CD4-positive, alpha-beta T cell (primary cell): Measurements from ENCODE around the gene SOX15. TPM values are rescaled to one million over a fixed set of nuclear protein-coding genes. Genes with fewer than 3 reads are reported as not detected.

Experiments
- ATAC-seq: fragments of 200-7000 bp; cut with Tn5 transposase; one replicate; pipeline ENCODE4 v1.10.0; 2022; ENCODE audit warnings: mild to moderate bottlenecking; ENCODE audit not compliant: poor library complexity
- CTCF ChIA-PET: fragments of 350-600 bp; sonication (Branson Sonifier 250); formaldehyde crosslinking; loops from one replicate; lab custom pipeline; 2021; ENCODE audit warnings: antibody characterized with exemption, inconsistent platforms; lab: Charles Lee
- POLR2A ChIA-PET: fragments of 350-600 bp; sonication (Branson Sonifier 250); formaldehyde crosslinking; loops from one replicate; lab custom pipeline; 2021; ENCODE audit warnings: antibody characterized with exemption, inconsistent platforms; lab: Charles Lee
- DNase-seq, 14 experiments: peaks; one replicate each; pipeline ENCODE4 v3.0.0-alpha.2; 2013 to 2020; ENCODE audit warnings: mixed read lengths in 2 of 14
- H3K27ac ChIP-seq, 2 donors: one replicate each; pipeline versions ENCODE4 v1.5.1 to v1.7.0; 2013; ENCODE audit warnings: low read length in 2 of 2, low read depth in 1 of 2, mild to moderate bottlenecking in 1 of 2
- H3K27me3 ChIP-seq, 2 experiments: 1 replicate in 1 of 2; 2 replicates in 1 of 2; pipeline versions ENCODE4 v1.6.1 to v1.7.0; 2013; ENCODE audit warnings: low read length in 2 of 2, control low read depth in 1 of 2, mild to moderate bottlenecking in 1 of 2, moderate library complexity in 1 of 2; ENCODE audit not compliant: insufficient read depth in 2 of 2, control insufficient read depth in 1 of 2
- H3K36me3 ChIP-seq: one replicate; pipeline ENCODE4 v1.6.1; 2013; ENCODE audit warnings: low read length, control low read depth; ENCODE audit not compliant: insufficient read depth
- H3K4me1 ChIP-seq: one replicate; pipeline ENCODE4 v1.6.1; 2013; ENCODE audit warnings: low read length, control low read depth; ENCODE audit not compliant: insufficient read depth
- H3K4me3 ChIP-seq: one replicate; pipeline ENCODE4 v1.5.1; 2013; ENCODE audit warnings: mild to moderate bottlenecking, low read length, moderate library complexity
- H3K9me3 ChIP-seq, 2 experiments: 1 replicate in 1 of 2; 2 replicates in 1 of 2; pipeline versions ENCODE4 v1.6.1 to v1.7.0; 2013; ENCODE audit warnings: low read length in 2 of 2, mild to moderate bottlenecking in 2 of 2, control low read depth in 1 of 2, moderate library complexity in 1 of 2; ENCODE audit not compliant: control insufficient read depth in 1 of 2, insufficient read depth in 1 of 2
- H3K27ac Mint-ChIP-seq: one replicate; pipeline ENCODE4 v1.8.0; 2020; ENCODE audit warnings: mixed read lengths
- H3K27me3 Mint-ChIP-seq: one replicate; pipeline ENCODE4 v1.8.0; 2021; ENCODE audit warnings: mixed read lengths
- H3K36me3 Mint-ChIP-seq: one replicate; pipeline ENCODE4 v1.8.0; 2021; ENCODE audit warnings: low read depth, mixed read lengths
- H3K4me1 Mint-ChIP-seq: one replicate; pipeline ENCODE4 v1.8.0; 2021; ENCODE audit warnings: low read depth, mixed read lengths
- H3K4me3 Mint-ChIP-seq: one replicate; pipeline ENCODE4 v1.8.0; 2020; ENCODE audit warnings: mild to moderate bottlenecking, mixed read lengths
- H3K9me3 Mint-ChIP-seq: one replicate; pipeline ENCODE4 v1.8.0; 2020; ENCODE audit warnings: mixed read lengths
- intact Hi-C, 2 experiments: fragments of 100-400 bp; cut with DNase I in 1 of 2; cut with micrococcal nuclease in 1 of 2; formaldehyde crosslinking; loops; one replicate each; pipeline versions ENCODE4 v1.15.1 to v1.9.0; 2023 to 2025; cut with DNase I, micrococcal nuclease
- total RNA-seq, 174 experiments: library from RNA in 2 of 174; stranded (reverse) in 2 of 174; gene quantifications; one replicate each; pipeline ENCODE4 v1.2.3 and lab custom pipeline; 2021 to 2026
- TF ChIP-seq, protein P1 (sequence below): fragments of 200-600 bp; IDR thresholded peaks from one replicate; pipeline ENCODE4 v1.8.0; 2022; ENCODE audit warnings: antibody characterized with exemption, mild to moderate bottlenecking

Gene SOX15
- total RNA-seq, 2 experiments from 2014 or later, result 0.30 TPM; not detected in 1

DNA sequence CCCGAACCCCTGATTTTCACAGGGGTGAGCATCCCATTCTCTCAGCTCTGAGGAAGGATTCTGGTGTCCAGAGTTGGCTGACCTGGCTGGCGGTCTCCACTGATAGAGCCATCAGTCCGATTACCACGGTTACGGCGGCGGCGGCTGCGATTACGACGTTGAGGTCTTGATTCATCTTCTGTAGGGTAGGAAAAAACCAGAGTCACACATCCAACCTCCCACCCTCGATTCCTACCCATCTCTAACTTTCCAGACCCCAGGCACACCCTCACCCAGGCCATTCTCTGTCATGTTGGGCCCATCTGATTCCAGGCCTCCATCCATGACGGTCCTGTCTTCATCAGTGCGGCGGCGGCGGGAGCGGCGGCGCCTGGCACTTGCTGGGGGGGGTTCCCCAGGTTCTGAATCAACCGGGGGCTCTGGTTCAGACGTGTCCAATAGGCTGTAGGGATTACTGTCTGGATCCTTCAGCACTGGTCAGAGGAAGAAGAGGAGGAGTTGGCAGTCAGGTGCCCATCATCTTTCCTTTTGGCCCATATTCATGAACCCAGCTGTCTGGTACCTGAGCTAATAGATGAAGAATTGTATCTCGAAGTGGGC lies 2.6 kb upstream of the SOX15 start:
- Histone ChIP-seq H3K4me3 (no peak overlapping the region), H3K4me1 (peaks cover 14% of the 10 kb centered on the region), H3K36me3 (peaks cover 78% of the 10 kb centered on the region), H3K9me3 (no peaks in the 10 kb centered on the region), H3K27ac (no peak overlapping the region), H3K27me3 (no peaks in the 10 kb centered on the region)
- H3K36me3 Mint-ChIP-seq, result peaks cover 71% of the 10 kb centered on the region
- DNase-seq, result no peak
- no peaks in the 10 kb centered on the region for H3K4me1 Mint-ChIP-seq
- H3K27ac Mint-ChIP-seq, result no peak overlapping the region
- CTCF ChIA-PET, result interaction anchor here (1.3 kb wide), 1 partner anchor 22 kb away, joined by 4 read pairs; the partner anchor contains the start of gene FXR2
- intact Hi-C loops, result loop anchor here (5.0 kb wide), 2 partner anchors 155 to 315 kb away; partner anchors contain the start of genes FGF11 (in 1 of the 2) and TMEM102 (in 1 of the 2)
- TF ChIP-seq, protein P1, sequence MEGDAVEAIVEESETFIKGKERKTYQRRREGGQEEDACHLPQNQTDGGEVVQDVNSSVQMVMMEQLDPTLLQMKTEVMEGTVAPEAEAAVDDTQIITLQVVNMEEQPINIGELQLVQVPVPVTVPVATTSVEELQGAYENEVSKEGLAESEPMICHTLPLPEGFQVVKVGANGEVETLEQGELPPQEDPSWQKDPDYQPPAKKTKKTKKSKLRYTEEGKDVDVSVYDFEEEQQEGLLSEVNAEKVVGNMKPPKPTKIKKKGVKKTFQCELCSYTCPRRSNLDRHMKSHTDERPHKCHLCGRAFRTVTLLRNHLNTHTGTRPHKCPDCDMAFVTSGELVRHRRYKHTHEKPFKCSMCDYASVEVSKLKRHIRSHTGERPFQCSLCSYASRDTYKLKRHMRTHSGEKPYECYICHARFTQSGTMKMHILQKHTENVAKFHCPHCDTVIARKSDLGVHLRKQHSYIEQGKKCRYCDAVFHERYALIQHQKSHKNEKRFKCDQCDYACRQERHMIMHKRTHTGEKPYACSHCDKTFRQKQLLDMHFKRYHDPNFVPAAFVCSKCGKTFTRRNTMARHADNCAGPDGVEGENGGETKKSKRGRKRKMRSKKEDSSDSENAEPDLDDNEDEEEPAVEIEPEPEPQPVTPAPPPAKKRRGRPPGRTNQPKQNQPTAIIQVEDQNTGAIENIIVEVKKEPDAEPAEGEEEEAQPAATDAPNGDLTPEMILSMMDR, result no peak
- POLR2A ChIA-PET, result interaction anchor here (1.4 kb wide), 1 partner anchor 9 kb away, joined by 4 read pairs; the partner anchor contains the start of gene MPDU1
- H3K27me3 Mint-ChIP-seq, result no peaks in the 10 kb centered on the region
- no peaks in the 10 kb centered on the region for H3K9me3 Mint-ChIP-seq
- ATAC-seq, result no peak
- no peak overlapping the region for H3K4me3 Mint-ChIP-seq

GRCh38 chr17:7591596-7591995 lies 1.7 kb upstream of the SOX15 start:
- no peaks in the 10 kb centered on the region for H3K4me1 Mint-ChIP-seq
- no peak overlapping the region for H3K4me3 ChIP-seq
- H3K27ac Mint-ChIP-seq, result no peak overlapping the region
- intact Hi-C loops, result loop anchor here (2.0 to 5.0 kb wide), 4 partner anchors 19 to 547 kb away; partner anchors contain the start of genes FGF11 (in 1 of the 2), SLC16A11 (in 1 of the 2) and TMEM102 (in 1 of the 2)
- no peak overlapping the region for H3K27ac ChIP-seq
- no peaks in the 10 kb centered on the region for H3K9me3 Mint-ChIP-seq
- H3K4me3 Mint-ChIP-seq, result no peak overlapping the region
- peaks cover 68% of the 10 kb centered on the region for H3K36me3 Mint-ChIP-seq
- ChIA-PET CTCF (interaction anchor here (1.3 kb wide), 1 partner anchor 23 kb away, joined by 4 read pairs; the partner anchor contains the start of gene FXR2), POLR2A (no interaction called here)
- no peaks in the 10 kb centered on the region for H3K27me3 ChIP-seq
- no peak for DNase-seq
- peaks cover 78% of the 10 kb centered on the region for H3K36me3 ChIP-seq
- no peak for ATAC-seq
- H3K9me3 ChIP-seq, result no peaks in the 10 kb centered on the region
- TF ChIP-seq, protein P1, result no peak
- H3K4me1 ChIP-seq, result peaks cover 14% of the 10 kb centered on the region
- no peaks in the 10 kb centered on the region for H3K27me3 Mint-ChIP-seq

GRCh38 chr17:7590743-7591142 lies 849 bp upstream of the SOX15 start:
- intact Hi-C loops, result loop anchor here (2.0 to 5.0 kb wide), 4 partner anchors 20 to 546 kb away; partner anchors contain the start of genes FGF11 (in 1 of the 2), SLC16A11 (in 1 of the 2) and TMEM102 (in 1 of the 2)
- H3K9me3 Mint-ChIP-seq, result no peaks in the 10 kb centered on the region
- H3K27ac ChIP-seq, result no peak overlapping the region
- TF ChIP-seq, protein P1, result no peak
- no peak overlapping the region for H3K27ac Mint-ChIP-seq
- no peaks in the 10 kb centered on the region for H3K27me3 Mint-ChIP-seq
- no peaks in the 10 kb centered on the region for H3K4me1 Mint-ChIP-seq
- DNase-seq (no peak), ATAC-seq (no peak)
- POLR2A ChIA-PET, result interaction anchor here (2.5 kb wide), 1 partner anchor 17 kb away, joined by 16 read pairs; no protein-coding TSS in a partner anchor
- peaks cover 75% of the 10 kb centered on the region for H3K36me3 ChIP-seq
- no peaks in the 10 kb centered on the region for H3K9me3 ChIP-seq
- H3K27me3 ChIP-seq, result no peaks in the 10 kb centered on the region
- H3K4me3 ChIP-seq, result no peak overlapping the region
- peaks cover 61% of the 10 kb centered on the region for H3K36me3 Mint-ChIP-seq
- H3K4me3 Mint-ChIP-seq, result no peak overlapping the region
- peaks cover 17% of the 10 kb centered on the region for H3K4me1 ChIP-seq
- CTCF ChIA-PET, result interaction anchor here (0.6 kb wide), 1 partner anchor 38 kb away, joined by 4 read pairs; no protein-coding TSS in a partner anchor
